Fibroblast of villous mesenchyme (primary cell): ENCODE data around the gene TMEM151A. TPM values are rescaled to one million over a fixed set of nuclear protein-coding genes. Genes with fewer than 3 reads are reported as not detected.
A peak's percentile ranks its signal among the peaks of the same experiment; 100 is the strongest.

Experiments
- DNase-seq: peaks from one replicate; pipeline ENCODE4 v3.0.0-alpha.2; 2010; ENCODE audit warnings: low read depth
- H3K4me3 ChIP-seq: 2 replicates; pipeline ENCODE4 v1.5.1; 2011; ENCODE audit warnings: low read depth, mild to moderate bottlenecking, low read length
- CTCF ChIP-seq: IDR thresholded peaks from 2 replicates; pipeline ENCODE4 v1.5.1; 2012; ENCODE audit warnings: low read depth, mild to moderate bottlenecking, low read length; ENCODE audit not compliant: insufficient read depth
- total RNA-seq: library from RNA; depleted of rRNA; stranded (reverse); fragments of >200 nt; gene quantifications from 2 replicates; pipeline ENCODE4 v1.2.3, GENCODE V29; 2012

TMEM151A gene
- total RNA-seq, 1 donor, result under 0.01 TPM

- no peak for DNase-seq
- H3K4me3 ChIP-seq, result no peak overlapping the region
- TF ChIP-seq CTCF, result no peak
These were observed 33.0 kb downstream of the TMEM151A start for GRCh38 chr11:66324664-66325063.

- H3K4me3 ChIP-seq, result no peak overlapping the region
- TF ChIP-seq CTCF, result no peak
- no peak for DNase-seq
These were observed 33.6 kb downstream of the TMEM151A start for GRCh38 chr11:66325263-66325671.

GRCh38 chr11:66326261-66327111 is 34.8 kb downstream of the TMEM151A start:
- no peak for TF ChIP-seq CTCF
- no peak for DNase-seq
- H3K4me3 ChIP-seq, result no peak overlapping the region

GRCh38 chr11:66327171-66328030 is 35.7 kb downstream of the TMEM151A start:
- peak; percentile 13 for TF ChIP-seq CTCF

GRCh38 chr11:66328031-66328301 is 36.3 kb downstream of the TMEM151A start:
- TF ChIP-seq CTCF, result no peak
- no peak for DNase-seq
- H3K4me3 ChIP-seq, result no peak overlapping the region

More at GRCh38 chr11:66327171-66328030, 35.7 kb downstream of the TMEM151A start:
- no peak overlapping the region for H3K4me3 ChIP-seq
- no peak for DNase-seq

- TF ChIP-seq CTCF, result peak; percentile 93
- DNase-seq, result peak; percentile 77
- H3K4me3 ChIP-seq, result no peak overlapping the region
These were observed 36.8 kb downstream of the TMEM151A start for GRCh38 chr11:66328302-66329144.
